OCI-LY1 (cell line): ENCODE data around the gene MGRN1.

Source experiments
- EZH2 ChIP-seq: fragments of 200-600 bp; sonication (generic), shearing (Covaris generic); IDR thresholded peaks from 2 replicates; pipeline ENCODE4 v1.8.0; 2017; ENCODE audit warnings: borderline replicate concordance, mixed run types, mild to moderate bottlenecking, antibody characterized with exemption, low read length, moderate library complexity, mixed read lengths
- TF ChIP-seq, protein P1 (sequence below): fragments of 200-600 bp; sonication (generic), shearing (Covaris generic); IDR thresholded peaks from 2 replicates; pipeline ENCODE4 v1.5.1; 2017; ENCODE audit warnings: mild to moderate bottlenecking, antibody characterized with exemption, low read length, moderate library complexity, mixed read lengths

DNA sequence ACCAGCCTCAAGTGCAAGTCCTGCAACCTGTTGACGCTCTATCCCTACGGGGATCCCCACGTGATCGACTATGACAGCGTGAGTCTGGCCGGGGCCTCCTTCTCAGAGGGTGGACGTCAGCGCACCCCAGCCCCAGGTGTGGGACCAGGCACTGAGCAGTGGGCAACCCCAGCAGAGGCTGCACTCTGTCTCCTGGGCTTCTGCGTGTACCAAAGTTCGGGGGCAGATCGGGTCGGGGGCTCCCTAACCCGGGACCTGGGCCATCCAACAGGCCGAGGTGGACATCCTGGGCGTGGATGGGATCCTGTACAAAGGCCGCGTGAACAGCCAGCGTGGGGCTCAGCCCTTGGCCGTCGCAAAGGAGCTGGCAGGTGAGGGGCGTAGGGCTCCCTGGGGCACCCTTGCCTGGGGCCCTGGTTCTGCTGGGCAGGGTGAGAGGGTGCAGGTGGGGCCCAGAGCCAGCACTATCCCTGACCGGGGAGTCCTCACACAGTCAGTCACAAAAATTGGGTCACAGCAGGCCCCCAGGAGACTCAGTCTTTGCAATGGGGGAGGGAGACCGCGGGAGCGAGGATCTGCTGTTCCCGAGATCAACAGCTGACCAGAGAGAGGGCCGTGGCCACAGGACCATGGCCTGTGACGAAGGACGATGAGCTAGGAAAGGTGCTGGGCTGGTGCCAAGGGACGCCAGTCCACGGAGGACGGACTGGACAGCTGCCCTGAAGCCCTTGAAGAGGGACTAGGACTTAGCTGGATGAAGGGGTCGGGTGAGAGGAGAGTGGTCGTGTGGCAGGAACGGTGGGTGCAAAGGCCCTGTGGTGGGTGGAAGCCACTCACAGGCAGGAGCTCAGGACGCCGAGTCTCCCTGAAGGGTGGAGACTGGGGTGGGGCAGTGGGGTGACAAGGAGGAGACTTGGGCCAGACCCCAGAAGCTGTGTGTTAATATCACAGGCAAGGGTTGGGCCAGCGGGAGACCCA, 29.9 kb upstream of the MGRN1 start:
- TF ChIP-seq, protein P1, sequence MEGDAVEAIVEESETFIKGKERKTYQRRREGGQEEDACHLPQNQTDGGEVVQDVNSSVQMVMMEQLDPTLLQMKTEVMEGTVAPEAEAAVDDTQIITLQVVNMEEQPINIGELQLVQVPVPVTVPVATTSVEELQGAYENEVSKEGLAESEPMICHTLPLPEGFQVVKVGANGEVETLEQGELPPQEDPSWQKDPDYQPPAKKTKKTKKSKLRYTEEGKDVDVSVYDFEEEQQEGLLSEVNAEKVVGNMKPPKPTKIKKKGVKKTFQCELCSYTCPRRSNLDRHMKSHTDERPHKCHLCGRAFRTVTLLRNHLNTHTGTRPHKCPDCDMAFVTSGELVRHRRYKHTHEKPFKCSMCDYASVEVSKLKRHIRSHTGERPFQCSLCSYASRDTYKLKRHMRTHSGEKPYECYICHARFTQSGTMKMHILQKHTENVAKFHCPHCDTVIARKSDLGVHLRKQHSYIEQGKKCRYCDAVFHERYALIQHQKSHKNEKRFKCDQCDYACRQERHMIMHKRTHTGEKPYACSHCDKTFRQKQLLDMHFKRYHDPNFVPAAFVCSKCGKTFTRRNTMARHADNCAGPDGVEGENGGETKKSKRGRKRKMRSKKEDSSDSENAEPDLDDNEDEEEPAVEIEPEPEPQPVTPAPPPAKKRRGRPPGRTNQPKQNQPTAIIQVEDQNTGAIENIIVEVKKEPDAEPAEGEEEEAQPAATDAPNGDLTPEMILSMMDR: no peak
- no peak for TF ChIP-seq EZH2
